ENCODE data around the gene HDHD5.

HDHD5 gene

DNA sequence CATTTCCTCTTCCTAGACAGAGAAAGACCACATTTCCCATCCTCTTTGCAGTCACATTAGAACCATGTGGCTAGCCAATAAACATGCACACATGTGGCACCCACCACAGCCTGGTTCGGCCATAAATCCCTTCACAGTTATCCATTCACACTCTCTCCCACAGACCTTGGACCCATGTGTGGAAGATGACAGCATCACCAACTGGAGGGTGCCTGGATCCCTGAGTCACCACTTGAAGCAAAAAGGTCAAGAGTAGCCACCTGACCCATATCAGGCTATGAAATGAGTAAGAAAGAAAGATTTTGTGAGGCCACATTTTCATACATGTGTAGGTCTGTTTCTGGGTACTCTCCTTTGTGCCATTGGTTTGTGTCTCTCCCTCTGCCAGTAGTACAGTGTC lies 28.9 kb downstream of the HDHD5 start:
- no peaks in the 10 kb centered on the region for H4K20me1 ChIP-seq (ENCODE audit: insufficient read depth, low read length)
- no peaks in the 10 kb centered on the region for H3K9me3 ChIP-seq (ENCODE audit: insufficient read depth, low read length)
- H3K9ac ChIP-seq (ENCODE audit: low read length) = no peak overlapping the region
- H3K27ac ChIP-seq (ENCODE audit: low read length) = no peak overlapping the region
- no peaks in the 10 kb centered on the region for H3K79me2 ChIP-seq (ENCODE audit: low read length)
- H3K4me2 ChIP-seq (ENCODE audit: low read length) = peak overlapping the region; percentile 81; the same call in 1 of the 2 replicates
- H3K27me3 ChIP-seq (ENCODE audit: low read depth, low read length) = no peaks in the 10 kb centered on the region
- no peak for TF ChIP-seq EZH2phosphoT487 (IDR thresholded peaks at IDR 0.05; ENCODE audit: low read depth)
- TF ChIP-seq, protein P1, sequence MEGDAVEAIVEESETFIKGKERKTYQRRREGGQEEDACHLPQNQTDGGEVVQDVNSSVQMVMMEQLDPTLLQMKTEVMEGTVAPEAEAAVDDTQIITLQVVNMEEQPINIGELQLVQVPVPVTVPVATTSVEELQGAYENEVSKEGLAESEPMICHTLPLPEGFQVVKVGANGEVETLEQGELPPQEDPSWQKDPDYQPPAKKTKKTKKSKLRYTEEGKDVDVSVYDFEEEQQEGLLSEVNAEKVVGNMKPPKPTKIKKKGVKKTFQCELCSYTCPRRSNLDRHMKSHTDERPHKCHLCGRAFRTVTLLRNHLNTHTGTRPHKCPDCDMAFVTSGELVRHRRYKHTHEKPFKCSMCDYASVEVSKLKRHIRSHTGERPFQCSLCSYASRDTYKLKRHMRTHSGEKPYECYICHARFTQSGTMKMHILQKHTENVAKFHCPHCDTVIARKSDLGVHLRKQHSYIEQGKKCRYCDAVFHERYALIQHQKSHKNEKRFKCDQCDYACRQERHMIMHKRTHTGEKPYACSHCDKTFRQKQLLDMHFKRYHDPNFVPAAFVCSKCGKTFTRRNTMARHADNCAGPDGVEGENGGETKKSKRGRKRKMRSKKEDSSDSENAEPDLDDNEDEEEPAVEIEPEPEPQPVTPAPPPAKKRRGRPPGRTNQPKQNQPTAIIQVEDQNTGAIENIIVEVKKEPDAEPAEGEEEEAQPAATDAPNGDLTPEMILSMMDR (IDR thresholded peaks at IDR 0.05; ENCODE audit: low read depth, low read length) = no peak
- peaks cover 23% of the 10 kb centered on the region for H3K4me1 ChIP-seq (ENCODE audit: low read length)
- H3K4me3 ChIP-seq (ENCODE audit: low read length) = no peak overlapping the region
- H2AFZ ChIP-seq (ENCODE audit: low read depth, low read length) = no peak overlapping the region
- peaks cover 2% of the 10 kb centered on the region for H3K36me3 ChIP-seq (replicated peaks; ENCODE audit: low read depth, low read length)

DNA sequence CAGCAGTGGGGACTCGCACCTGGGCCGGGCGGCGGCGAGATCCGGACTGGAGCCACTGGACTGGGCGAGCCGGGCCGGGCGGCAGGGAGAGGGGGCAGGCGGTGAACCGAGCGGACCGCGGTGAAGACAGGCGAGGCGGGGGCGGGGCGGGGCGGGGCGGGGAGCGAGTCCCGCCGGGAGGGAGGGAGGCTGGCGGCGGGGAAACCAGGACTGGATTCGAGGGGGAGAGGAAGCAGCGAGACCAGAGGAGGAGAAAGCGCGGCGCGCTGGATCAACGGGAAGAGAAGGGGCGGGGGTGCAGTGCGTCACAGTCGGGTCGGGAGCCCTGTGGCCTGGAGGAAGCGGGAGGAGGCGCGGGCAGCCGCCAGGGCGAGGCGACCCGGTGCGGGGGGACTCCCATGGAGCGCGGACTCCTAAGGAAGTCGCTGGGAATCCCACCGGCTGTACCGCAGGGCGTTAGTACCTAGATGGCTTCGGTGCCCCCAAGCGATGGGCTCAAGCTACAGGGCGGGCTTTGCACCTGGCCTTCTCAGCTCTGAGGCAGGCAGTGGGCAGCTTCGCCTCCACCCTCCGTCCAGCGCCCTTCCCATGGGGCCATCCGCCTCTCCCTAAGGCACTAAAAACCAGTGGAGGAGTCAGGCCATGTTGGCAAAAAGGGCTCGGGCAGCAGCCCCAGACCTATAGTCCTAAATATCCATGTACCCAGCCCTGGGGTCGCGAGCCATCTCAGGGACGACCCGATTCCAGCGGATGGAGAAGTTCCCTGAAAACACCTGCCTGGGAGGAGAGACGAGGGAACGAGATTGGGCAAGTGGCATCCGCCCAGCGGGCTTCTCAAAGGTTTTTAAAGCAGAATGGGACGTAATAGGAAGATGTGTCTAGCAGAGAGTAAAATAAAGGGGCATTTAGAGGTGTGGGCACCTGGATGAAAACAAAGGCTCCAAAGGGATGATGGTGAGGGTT lies 37.6 kb downstream of the HDHD5 start, which contains the start of gene TMEM121B:
Gene TMEM121B, minus strand, starts transcription at position 128 of the 963 bp plus-strand sequence. CDS start 233 bp downstream, outside the sequence.
- Histone ChIP-seq H3K9ac (ENCODE audit: low read length) (no peak within 1 kb of the TSS), H4K20me1 (ENCODE audit: insufficient read depth, low read length) (no peaks in the 10 kb centered on the region), H3K79me2 (ENCODE audit: low read length) (no peaks in the 10 kb centered on the region), H3K27me3 (ENCODE audit: low read depth, low read length) (no peaks in the 10 kb centered on the region), H3K4me1 (ENCODE audit: low read length) (peaks cover 20% of the 10 kb centered on the region), H3K36me3 (replicated peaks; ENCODE audit: low read depth, low read length) (no peaks in the 10 kb centered on the region), H3K4me2 (ENCODE audit: low read length) (no peak within 1 kb of the TSS), H2AFZ (ENCODE audit: low read depth, low read length) (no peak within 1 kb of the TSS), H3K4me3 (ENCODE audit: low read length) (no peak within 1 kb of the TSS), H3K9me3 (ENCODE audit: insufficient read depth, low read length) (no peaks in the 10 kb centered on the region), H3K27ac (ENCODE audit: low read length) (no peak within 1 kb of the TSS)
- TF ChIP-seq, protein P1 (IDR thresholded peaks at IDR 0.05; ENCODE audit: low read depth, low read length) = no peak
- TF ChIP-seq EZH2phosphoT487 (IDR thresholded peaks at IDR 0.05; ENCODE audit: low read depth) = no peak

DNA sequence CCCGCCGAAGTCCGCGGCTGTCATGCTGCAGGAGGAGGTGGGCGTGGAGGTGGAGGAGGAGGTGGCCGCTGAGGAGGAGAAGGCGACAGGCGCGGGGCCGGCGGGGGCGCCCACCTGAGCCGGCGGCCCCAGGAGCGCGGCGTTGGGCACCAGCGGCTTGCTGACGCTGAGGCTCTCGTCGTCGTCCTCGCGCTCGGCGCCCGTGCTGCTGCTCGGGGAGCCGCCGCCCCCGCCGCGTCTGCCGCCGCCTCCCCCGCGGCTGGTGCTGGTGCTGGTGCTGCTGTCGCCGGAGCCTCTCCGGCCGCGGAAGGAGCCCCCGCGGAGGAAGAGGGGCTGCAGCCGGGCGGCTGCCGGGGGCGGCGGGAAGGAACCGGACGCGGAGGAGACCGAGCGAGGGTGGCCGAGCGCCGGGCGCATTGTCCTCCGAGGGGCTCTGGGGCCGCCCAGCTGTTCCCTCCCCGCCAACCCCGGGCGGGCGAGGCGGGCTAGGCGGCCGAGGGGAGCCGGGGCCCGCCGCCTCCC lies 38.3 kb downstream of the HDHD5 start:
- TF ChIP-seq, protein P1 (IDR thresholded peaks at IDR 0.05; ENCODE audit: low read depth, low read length) = no peak
- TF ChIP-seq EZH2phosphoT487 (IDR thresholded peaks at IDR 0.05; ENCODE audit: low read depth) = no peak
- Histone ChIP-seq H3K9ac (ENCODE audit: low read length) (no peak overlapping the region), H3K4me1 (ENCODE audit: low read length) (peaks cover 20% of the 10 kb centered on the region), H3K4me2 (ENCODE audit: low read length) (no peak overlapping the region), H3K27me3 (ENCODE audit: low read depth, low read length) (no peaks in the 10 kb centered on the region), H3K36me3 (replicated peaks; ENCODE audit: low read depth, low read length) (no peaks in the 10 kb centered on the region), H2AFZ (ENCODE audit: low read depth, low read length) (no peak overlapping the region), H3K9me3 (ENCODE audit: insufficient read depth, low read length) (no peaks in the 10 kb centered on the region), H3K4me3 (ENCODE audit: low read length) (no peak overlapping the region), H3K79me2 (ENCODE audit: low read length) (no peaks in the 10 kb centered on the region), H4K20me1 (ENCODE audit: insufficient read depth, low read length) (no peaks in the 10 kb centered on the region), H3K27ac (ENCODE audit: low read length) (no peak overlapping the region)

DNA sequence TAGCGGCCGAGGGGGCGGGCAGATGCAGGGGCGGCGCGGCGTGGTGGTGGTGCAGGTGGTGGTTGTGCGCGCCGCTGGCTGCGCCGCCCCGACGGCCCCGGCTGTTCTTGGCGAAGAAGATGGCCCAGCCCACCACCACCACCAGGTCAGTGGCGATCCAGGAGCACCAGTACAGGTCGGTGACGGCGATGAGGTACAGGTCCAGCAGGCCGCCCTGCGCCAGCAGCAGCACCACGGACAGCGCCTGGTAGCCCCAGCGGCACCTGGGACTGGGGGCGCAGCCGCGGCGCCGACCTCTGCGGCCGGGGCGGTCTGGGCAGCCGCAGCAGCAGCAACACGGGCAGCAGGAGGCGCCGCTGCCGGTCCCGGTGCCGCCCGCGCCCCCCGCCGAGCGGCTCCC lies 38.8 kb downstream of the HDHD5 start:
- no peak overlapping the region for H3K4me2 ChIP-seq (ENCODE audit: low read length)
- H3K4me1 ChIP-seq (ENCODE audit: low read length) = peaks cover 20% of the 10 kb centered on the region
- no peak overlapping the region for H2AFZ ChIP-seq (ENCODE audit: low read depth, low read length)
- H3K79me2 ChIP-seq (ENCODE audit: low read length) = no peaks in the 10 kb centered on the region
- H3K9ac ChIP-seq (ENCODE audit: low read length) = no peak overlapping the region
- no peaks in the 10 kb centered on the region for H4K20me1 ChIP-seq (ENCODE audit: insufficient read depth, low read length)
- no peak for TF ChIP-seq EZH2phosphoT487 (IDR thresholded peaks at IDR 0.05; ENCODE audit: low read depth)
- TF ChIP-seq, protein P1 (IDR thresholded peaks at IDR 0.05; ENCODE audit: low read depth, low read length) = no peak
- no peaks in the 10 kb centered on the region for H3K9me3 ChIP-seq (ENCODE audit: insufficient read depth, low read length)
- no peaks in the 10 kb centered on the region for H3K27me3 ChIP-seq (ENCODE audit: low read depth, low read length)
- H3K27ac ChIP-seq (ENCODE audit: low read length) = no peak overlapping the region
- no peak overlapping the region for H3K4me3 ChIP-seq (ENCODE audit: low read length)
- no peaks in the 10 kb centered on the region for H3K36me3 ChIP-seq (replicated peaks; ENCODE audit: low read depth, low read length)
